WTC11 (cell line): ENCODE results near the gene NRXN3.

Experiments used
- ATF1 ChIP-seq: sonication (generic); formaldehyde crosslinking; IDR thresholded peaks from 2 replicates; pipeline ENCODE4 v1.8.1; 2023; ENCODE audit warnings: mild to moderate bottlenecking, moderate library complexity, missing genetic modification reagents
- CBFB ChIP-seq: sonication (generic); formaldehyde crosslinking; IDR thresholded peaks from 2 replicates; pipeline ENCODE4 v1.8.1; 2022; ENCODE audit warnings: mild to moderate bottlenecking, low read depth, missing genetic modification reagents
- TF ChIP-seq, protein P1 (sequence below): fragments of 200-600 bp; IDR thresholded peaks from 2 replicates; pipeline ENCODE4 v1.8.0; 2022; ENCODE audit warnings: antibody characterized with exemption
- TF ChIP-seq, protein P2 (sequence below): sonication (generic); formaldehyde crosslinking; IDR thresholded peaks from 2 replicates; pipeline ENCODE4 v1.8.1; 2023; ENCODE audit warnings: mild to moderate bottlenecking, missing genetic modification reagents, moderate library complexity

DNA sequence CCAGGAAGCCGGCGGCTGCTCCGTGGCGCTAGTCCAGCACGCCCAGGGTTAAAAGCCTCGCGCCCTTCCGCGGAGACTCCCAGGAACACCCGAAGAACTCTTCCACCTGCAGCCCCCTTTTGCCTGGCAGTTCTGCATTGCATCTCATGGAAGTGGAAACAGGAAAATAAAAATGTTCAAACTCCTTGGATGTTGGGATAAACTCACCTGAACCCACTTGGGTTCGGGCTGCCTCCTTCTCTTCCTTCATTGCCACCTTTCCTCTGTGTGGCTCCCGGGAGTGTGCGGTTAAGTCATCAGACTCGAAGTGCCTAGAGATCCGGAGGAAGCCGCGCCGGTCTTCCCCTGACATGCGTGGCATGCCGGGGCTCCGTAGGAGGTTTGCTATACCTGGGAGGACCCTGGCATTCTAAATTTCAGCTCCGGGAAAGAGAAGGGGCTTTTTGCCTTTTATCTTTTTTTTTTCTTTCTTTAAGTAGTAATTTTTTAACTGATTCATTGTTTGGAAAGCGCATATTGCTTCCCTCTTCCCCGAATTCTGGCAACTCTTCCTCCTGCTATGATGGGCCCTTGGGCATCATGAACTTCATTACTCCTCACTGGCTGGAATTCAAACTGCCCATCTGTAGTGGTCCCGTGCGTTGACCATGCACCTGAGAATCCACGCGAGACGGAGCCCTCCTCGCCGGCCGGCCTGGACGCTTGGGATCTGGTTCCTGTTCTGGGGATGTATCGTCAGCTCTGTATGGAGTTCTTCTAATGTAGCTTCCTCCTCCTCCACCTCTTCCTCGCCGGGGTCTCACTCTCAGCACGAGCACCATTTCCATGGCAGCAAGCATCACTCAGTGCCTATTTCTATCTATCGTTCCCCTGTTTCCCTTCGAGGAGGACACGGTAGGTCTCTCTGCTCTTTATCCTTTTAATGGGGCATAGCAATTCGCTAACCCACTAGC is 1109.7 kb downstream of the NRXN3 start:
- TF ChIP-seq, protein P1, sequence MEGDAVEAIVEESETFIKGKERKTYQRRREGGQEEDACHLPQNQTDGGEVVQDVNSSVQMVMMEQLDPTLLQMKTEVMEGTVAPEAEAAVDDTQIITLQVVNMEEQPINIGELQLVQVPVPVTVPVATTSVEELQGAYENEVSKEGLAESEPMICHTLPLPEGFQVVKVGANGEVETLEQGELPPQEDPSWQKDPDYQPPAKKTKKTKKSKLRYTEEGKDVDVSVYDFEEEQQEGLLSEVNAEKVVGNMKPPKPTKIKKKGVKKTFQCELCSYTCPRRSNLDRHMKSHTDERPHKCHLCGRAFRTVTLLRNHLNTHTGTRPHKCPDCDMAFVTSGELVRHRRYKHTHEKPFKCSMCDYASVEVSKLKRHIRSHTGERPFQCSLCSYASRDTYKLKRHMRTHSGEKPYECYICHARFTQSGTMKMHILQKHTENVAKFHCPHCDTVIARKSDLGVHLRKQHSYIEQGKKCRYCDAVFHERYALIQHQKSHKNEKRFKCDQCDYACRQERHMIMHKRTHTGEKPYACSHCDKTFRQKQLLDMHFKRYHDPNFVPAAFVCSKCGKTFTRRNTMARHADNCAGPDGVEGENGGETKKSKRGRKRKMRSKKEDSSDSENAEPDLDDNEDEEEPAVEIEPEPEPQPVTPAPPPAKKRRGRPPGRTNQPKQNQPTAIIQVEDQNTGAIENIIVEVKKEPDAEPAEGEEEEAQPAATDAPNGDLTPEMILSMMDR = no peak
- TF ChIP-seq, protein P2, sequence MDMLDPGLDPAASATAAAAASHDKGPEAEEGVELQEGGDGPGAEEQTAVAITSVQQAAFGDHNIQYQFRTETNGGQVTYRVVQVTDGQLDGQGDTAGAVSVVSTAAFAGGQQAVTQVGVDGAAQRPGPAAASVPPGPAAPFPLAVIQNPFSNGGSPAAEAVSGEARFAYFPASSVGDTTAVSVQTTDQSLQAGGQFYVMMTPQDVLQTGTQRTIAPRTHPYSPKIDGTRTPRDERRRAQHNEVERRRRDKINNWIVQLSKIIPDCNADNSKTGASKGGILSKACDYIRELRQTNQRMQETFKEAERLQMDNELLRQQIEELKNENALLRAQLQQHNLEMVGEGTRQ = no peak
- no peak for TF ChIP-seq CBFB (CRISPR knock-in tag)
- TF ChIP-seq ATF1 (CRISPR knock-in tag) = no peak
